Left forelimb (tissue), 1 donor: Measurements from ENCODE around the gene SPNS1.
"Not testable (repeated sequence)": the region's sequence is repeated elsewhere in the genome, so short reads cannot be mapped to it uniquely, and the experiment has no call there.

Experiments
- DNase-seq: peaks from one replicate; pipeline ENCODE4 v3.0.0-alpha.2; 2018; ENCODE audit warnings: low spot score

The SPNS1 gene

GRCh38 chr16:28989363-28989762 lies 14.8 kb downstream of the SPNS1 start:
- no peak for DNase-seq

DNA sequence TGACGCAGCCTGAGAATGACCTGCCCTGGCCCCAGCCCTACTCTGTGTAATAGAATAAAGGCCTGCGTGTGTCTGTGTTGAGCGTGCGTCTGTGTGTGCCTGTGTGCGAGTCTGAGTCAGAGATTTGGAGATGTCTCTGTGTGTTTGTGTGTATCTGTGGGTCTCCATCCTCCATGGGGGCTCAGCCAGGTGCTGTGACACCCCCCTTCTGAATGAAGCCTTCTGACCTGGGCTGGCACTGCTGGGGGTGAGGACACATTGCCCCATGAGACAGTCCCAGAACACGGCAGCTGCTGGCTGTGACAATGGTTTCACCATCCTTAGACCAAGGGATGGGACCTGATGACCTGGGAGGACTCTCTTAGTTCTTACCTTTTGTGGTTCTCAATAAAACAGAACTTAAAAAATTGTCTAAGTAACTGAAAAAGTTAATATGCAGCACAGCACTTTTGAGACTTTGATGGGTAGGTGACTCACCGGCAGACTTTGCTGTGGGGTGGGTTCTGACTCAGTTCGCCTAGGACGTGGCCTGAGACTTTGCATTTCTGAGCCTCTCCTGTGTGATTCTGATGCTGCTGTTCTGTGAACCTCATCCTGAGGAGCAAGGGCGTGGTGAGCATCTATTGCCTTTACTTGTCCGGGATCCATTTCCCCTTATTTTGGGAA lies 15.9 kb downstream of the SPNS1 start:
- no peak for DNase-seq

GRCh38 chr16:28991687-28992086 lies 17.1 kb downstream of the SPNS1 start:
- no peak for DNase-seq

DNA sequence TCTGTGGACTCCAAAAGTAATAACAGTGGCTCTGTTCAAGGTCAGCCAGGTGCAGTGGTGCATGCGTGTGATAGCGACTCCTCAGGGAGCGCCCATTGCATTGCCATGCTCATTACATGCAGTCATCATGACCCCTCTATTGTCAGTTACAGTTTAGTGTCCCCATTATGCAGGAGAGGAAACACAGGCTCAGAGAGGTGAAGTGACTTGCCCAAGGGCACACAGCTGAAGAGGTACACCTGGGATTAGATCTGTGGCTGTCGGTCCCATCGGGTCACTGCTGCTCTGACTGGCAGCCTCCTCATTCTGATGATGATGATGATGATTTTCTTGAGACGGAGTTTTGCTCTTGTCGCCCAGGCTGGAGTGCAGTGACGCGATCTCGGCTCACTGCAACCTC lies 17.9 kb downstream of the SPNS1 start:
- DNase-seq, result no peak

- DNase-seq, result no peak
Observed at GRCh38 chr16:28998837-28999236, 24.3 kb downstream of the SPNS1 start.

DNA sequence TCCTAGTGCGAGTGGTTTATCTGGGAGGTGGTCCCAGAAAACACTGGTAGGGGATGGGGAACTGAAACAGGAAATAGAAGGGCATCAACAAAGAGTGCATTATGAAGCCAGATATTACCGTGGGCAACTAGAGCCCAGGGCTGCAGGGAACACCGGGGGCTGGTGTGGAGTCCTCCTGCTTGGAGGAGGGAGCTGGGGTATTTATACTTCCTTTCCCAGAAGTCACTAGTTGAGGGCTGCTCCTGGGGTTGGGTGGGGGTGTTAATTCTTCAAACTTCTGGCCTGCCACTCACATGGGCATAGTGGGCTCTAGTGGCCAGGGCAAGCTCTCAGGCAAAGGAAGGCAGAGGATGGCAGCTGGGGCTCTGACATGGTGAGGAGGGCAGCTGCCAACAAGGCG lies 25.0 kb downstream of the SPNS1 start:
- DNase-seq, result no peak

- no peak for DNase-seq
Observed at GRCh38 chr16:29000019-29000418, 25.4 kb downstream of the SPNS1 start.

GRCh38 chr16:29004496-29005139 lies 30.0 kb downstream of the SPNS1 start:
- DNase-seq, result not testable (repeated sequence)

GRCh38 chr16:29007730-29008593 lies 33.4 kb downstream of the SPNS1 start:
- no peak for DNase-seq

GRCh38 chr16:29009050-29009837 lies 34.7 kb downstream of the SPNS1 start:
- DNase-seq, result no peak

DNA sequence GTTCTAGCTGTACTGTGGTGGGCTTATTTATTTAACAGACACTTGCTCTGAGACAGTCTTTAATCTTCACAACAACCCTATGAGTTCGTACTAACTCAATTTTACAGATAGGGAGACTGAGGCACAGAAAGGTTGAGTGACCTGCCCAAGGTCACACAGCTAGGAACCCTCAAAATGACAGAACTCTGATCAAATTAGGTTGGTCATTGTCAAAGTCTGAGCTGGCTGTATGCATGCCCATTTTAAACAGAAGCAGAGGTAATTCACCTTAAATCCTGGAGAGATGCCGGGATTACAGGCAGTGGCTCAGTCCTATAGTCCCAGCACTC lies 35.2 kb downstream of the SPNS1 start:
- no peak for DNase-seq

GRCh38 chr16:29011112-29011511 lies 36.5 kb downstream of the SPNS1 start:
- no peak for DNase-seq

DNA sequence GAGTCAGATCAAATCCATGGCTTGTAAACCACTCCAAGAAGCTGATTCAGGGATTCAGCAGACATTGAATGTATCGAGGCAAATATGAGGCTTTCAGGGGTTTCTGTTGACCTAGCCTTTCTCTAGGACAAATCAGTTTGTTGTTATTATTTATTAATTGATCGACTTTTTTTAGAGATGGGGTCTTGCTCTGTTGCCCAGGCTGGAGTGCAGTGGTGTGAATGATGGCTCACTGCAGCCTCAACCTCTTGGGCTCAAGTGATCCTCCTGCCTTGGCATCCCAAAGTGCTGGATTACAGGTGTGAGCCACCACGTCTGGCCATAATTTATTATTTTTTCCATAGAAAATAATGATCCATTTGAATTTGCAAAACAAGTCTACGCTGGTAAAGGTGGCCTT lies 37.3 kb downstream of the SPNS1 start:
- no peak for DNase-seq

GRCh38 chr16:29012913-29013553 lies 38.5 kb downstream of the SPNS1 start:
- no peak for DNase-seq

GRCh38 chr16:29014561-29015069 lies 40.0 kb downstream of the SPNS1 start:
- DNase-seq, result no peak

DNA sequence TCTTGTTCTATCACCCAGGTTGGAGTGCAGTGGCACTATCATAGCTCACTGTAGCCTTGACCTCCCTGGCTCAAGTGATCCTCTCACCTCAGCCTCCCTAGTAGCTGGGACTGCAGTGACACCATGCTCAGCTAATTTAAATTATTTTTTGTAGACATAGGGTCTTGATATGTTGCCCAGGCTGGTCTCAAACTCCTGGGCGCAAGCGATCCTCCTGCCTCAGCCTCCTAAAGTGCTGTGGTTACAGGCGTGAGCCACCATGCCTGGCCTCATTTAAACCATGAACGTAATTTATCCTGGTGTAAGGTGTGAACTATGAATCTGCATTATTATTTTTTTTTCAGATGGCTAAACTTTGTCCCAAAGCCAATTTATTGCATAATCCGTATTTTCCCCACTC lies 47.6 kb downstream of the SPNS1 start:
- no peak for DNase-seq

GRCh38 chr16:29023279-29024277 lies 49.0 kb downstream of the SPNS1 start:
- no peak for DNase-seq

- no peak for DNase-seq
Observed at GRCh38 chr16:29024278-29024677, 49.7 kb downstream of the SPNS1 start.

DNA sequence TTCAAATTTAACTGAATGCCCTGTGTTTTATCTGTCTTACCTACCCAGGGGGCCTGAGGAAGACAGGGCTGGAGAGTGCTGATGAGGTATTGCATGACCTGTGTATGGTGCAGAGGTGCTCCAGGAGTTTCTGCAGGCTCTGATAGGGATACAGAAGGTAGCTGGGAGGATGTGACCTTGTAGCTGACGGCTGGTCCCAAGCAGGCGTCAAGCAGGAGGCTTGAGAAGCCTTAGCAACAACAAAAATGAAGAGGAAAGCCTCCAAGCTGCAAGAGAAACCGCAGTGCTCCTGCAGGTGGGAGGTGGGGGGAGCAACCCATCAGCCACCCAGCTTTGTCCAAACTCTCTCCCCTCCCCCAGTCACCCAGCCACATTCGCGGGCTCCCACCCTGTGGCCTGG lies 50.6 kb downstream of the SPNS1 start:
- DNase-seq, result no peak

DNA sequence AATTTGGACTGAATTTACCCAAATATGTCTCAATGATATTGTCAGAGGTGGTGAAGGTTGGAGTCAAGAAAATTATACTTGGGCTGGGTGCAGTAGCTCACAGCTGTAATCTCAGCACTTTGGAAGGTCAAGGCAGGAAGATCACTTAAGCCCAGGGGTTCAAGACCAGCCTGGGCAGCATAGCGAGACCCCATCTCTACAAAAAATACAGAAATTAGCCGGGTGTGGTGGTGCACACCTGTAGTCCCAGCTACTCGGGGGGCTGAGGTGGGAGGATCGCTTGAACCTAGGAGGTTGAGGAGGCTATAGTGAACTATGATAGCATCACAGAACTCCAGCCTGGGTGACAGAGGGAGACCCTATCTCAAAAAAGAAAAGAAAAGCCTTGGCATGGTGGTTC lies 51.2 kb downstream of the SPNS1 start:
- DNase-seq, result no peak
